ENCODE results near the gene SLU7.
A peak's percentile ranks its signal among the peaks of the same experiment; 100 is the strongest.

GRCh38 chr5:160369990-160370712, 48.7 kb downstream of the SLU7 start, which contains the start of gene C1QTNF2:
- no peak for TF ChIP-seq CTCF (IDR thresholded peaks at IDR 0.05 in 8 of 11, conservative IDR thresholded peaks at IDR 0.05 in 3 of 11)
- TF ChIP-seq POLR2A (IDR thresholded peaks at IDR 0.05) = no peak
- TF ChIP-seq POLR2AphosphoS5 (IDR thresholded peaks at IDR 0.05) = peak in 2 of 3 donors; percentile 31 to 62
